Measurements from ENCODE around the gene QRFP.

QRFP gene

GRCh38 chr9:130890870-130891687 is 5.5 kb downstream of the QRFP start:
- no peak for DNase-seq (ENCODE audit: low read depth)

DNA sequence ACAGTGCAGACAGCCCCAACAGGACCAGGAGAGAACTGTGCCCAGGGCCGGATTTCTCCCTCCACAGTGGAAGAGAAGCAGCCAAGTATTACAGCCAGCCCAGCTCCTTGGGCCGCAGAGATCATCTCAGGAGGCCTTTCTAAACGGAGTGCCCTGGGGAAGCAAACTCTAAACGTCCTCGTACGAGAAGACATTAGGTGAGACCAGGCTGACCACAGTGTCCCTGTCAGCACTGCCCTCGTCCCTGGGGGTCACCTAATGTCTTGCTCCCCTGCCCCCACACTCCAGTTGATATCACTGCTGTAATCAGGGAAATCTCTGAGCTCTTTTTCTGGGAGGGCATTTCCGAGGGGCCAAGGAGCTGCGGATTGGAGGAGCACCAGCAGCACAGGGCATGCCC is 6.5 kb downstream of the QRFP start:
- DNase-seq (ENCODE audit: low read depth): no peak

DNA sequence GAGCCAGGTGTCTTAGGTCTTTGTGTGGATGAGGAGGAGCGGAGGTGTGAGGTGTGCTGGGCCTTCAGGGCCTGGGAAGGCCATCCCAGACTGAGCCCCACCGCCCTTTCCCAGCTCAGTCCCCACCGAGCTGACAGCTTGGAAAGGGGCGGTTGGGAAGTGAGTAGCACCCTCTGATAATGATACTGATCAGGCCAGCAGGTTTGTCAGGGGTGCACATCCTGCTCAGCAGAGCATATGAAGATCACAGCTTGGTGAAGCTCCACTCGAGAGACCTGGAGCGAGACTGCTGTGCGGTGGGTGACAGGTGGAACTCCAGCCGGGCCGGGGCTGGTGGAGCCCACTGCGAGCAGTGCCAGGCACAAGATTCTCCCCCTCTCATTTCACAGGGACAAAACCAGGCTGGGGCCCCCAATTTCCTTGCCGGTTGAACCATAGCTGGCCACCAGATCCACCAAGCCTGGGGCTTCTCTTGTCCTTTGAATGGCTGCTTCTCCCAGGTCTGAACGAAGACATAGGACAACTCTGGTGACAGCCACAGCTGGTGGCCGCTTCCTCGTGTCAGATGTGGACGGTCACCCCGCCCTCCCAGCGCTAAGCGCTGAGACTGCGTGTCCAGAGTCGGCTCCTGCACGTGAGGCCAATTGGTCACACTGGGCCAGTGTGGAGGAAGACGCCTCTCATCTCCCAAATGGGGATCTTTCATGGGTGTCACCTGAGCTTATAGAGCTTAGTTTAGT is 8.3 kb downstream of the QRFP start:
- no peak for DNase-seq (ENCODE audit: low read depth)

GRCh38 chr9:130887494-130888144 is 9.0 kb downstream of the QRFP start:
- no peak for DNase-seq (ENCODE audit: low read depth)

- DNase-seq (ENCODE audit: low read depth): no peak
These were observed 9.6 kb downstream of the QRFP start for GRCh38 chr9:130886981-130887380.

DNA sequence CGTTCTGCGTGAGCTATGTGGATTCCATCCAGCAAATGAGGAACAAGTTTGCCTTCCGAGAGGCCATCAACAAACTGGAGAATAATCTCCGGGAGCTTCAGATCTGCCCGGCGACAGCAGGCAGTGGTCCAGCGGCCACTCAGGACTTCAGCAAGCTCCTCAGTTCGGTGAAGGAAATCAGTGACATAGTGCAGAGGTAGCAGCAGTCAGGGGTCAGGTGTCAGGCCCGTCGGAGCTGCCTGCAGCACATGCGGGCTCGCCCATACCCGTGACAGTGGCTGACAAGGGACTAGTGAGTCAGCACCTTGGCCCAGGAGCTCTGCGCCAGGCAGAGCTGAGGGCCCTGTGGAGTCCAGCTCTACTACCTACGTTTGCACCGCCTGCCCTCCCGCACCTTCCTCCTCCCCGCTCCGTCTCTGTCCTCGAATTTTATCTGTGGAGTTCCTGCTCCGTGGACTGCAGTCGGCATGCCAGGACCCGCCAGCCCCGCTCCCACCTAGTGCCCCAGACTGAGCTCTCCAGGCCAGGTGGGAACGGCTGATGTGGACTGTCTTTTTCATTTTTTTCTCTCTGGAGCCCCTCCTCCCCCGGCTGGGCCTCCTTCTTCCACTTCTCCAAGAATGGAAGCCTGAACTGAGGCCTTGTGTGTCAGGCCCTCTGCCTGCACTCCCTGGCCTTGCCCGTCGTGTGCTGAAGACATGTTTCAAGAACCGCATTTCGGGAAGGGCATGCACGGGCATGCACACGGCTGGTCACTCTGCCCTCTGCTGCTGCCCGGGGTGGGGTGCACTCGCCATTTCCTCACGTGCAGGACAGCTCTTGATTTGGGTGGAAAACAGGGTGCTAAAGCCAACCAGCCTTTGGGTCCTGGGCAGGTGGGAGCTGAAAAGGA is 10.9 kb downstream of the QRFP start:
- no peak for DNase-seq (ENCODE audit: low read depth)

- no peak for DNase-seq (ENCODE audit: low read depth)
These were observed 11.8 kb downstream of the QRFP start for GRCh38 chr9:130884542-130885483.

DNA sequence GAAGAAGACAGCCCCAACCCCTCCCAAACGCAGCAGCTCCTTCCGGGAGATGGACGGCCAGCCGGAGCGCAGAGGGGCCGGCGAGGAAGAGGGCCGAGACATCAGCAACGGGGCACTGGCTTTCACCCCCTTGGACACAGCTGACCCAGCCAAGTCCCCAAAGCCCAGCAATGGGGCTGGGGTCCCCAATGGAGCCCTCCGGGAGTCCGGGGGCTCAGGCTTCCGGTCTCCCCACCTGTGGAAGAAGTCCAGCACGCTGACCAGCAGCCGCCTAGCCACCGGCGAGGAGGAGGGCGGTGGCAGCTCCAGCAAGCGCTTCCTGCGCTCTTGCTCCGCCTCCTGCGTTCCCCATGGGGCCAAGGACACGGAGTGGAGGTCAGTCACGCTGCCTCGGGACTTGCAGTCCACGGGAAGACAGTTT is 12.5 kb downstream of the QRFP start:
- DNase-seq (ENCODE audit: low read depth): no peak

GRCh38 chr9:130883479-130883878 is 13.1 kb downstream of the QRFP start:
- DNase-seq (ENCODE audit: low read depth): no peak

DNA sequence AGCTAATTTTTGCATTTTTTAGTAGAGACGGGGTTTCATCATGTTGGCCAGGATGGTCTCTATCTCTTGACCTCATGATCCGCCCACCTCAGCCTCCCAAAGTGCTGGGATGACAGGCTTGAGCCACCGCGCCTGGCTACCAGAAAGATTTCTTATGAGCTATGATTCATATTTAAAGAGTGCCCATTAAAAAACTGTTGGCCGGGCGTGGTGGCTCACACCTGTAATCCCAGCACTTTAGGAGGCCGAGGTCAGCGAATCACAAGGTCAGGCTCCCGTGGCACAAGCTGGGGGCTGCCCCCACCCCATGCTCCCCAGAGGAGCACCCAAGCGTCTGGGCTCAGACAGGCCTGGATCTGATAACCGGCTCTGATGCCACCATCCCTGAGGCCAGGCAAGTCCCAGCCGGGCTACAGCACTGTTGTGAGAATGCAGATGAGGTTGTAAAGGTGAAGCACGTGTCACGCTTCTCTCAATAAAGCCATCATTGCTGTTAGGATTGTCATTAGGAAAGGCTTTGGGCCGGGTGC is 13.9 kb downstream of the QRFP start:
- DNase-seq (ENCODE audit: low read depth): no peak

- no peak for DNase-seq (ENCODE audit: low read depth)
These were observed 15.1 kb downstream of the QRFP start for GRCh38 chr9:130881516-130881915.

DNA sequence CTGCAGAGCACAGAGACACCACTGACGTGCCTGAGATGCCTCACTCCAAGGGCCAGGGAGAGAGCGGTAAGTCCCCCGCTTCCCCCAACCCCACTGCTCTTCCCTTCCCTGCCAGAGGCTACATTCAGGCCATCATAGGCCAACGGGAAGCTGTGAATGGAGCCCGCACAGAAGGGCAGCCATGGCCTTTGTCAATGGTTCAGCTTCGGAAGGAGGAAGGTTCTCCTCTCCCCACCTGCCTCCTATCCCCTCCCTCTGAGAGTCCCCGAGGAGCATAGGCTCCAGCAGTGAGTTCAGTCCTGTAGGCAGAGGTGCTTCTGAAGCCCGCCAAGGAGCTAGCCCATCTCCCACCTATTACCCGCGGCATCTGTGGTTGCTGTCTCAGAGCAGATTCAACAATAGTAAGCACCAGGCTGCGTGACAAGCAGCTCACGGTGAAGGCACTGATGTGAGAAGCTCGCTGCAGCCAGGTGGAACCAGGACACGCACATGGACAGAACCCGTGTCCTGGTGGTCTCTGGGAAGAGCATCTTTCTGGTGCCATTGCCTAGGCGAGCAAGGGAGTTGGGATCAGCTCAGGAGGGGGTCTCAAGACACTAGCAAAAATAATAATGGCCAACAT is 15.9 kb downstream of the QRFP start:
- DNase-seq (ENCODE audit: low read depth): no peak

GRCh38 chr9:130879863-130880411 is 16.7 kb downstream of the QRFP start:
- DNase-seq (ENCODE audit: low read depth): no peak

- no peak for DNase-seq (ENCODE audit: low read depth)
These were observed 18.3 kb downstream of the QRFP start for GRCh38 chr9:130878295-130878694.

GRCh38 chr9:130877300-130877699 is 19.3 kb downstream of the QRFP start:
- DNase-seq (ENCODE audit: low read depth): no peak

- no peak for DNase-seq (ENCODE audit: low read depth)
These were observed 21.8 kb downstream of the QRFP start for GRCh38 chr9:130874783-130875182.

DNA sequence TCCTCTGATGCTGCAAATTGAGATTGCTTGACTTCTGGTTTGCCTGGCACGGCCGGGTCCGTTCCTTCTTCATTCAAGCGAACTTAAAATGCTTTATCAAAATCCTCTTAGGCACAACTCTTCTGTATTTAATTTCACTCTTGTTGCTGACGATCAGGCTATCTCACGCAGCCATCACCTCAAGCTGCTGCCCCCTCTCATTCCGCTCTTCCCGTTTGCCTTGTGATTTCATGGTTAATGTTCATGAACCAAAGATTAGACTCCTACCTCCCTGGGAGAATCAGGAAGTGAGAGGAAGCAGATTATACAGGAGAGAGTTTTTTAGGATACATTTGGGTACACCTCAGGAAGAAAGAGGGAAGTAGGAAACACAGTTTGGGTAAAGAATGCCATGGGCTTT is 22.6 kb downstream of the QRFP start:
- DNase-seq (ENCODE audit: low read depth): no peak

DNA sequence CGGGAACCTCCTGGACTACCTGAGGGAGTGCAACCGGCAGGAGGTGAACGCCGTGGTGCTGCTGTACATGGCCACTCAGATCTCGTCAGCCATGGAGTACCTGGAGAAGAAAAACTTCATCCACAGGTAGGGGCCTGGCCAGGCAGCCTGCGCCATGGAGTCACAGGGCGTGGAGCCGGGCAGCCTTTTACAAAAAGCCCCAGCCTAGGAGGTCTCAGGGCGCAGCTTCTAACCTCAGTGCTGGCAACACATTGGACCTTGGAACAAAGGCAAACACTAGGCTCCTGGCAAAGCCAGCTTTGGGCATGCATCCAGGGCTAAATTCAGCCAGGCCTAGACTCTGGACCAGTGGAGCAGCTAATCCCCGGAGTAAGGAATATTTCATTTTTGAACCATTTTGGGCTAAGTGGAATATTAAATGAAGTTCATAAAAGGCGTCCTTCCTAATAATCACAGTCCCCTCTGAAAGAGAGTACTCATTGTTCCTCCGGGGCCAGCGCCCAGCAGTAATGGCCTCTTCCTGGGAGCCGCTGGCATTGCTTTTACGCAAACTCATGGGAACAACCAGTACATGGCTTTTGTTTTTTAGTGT is 23.6 kb downstream of the QRFP start:
- no peak for DNase-seq (ENCODE audit: low read depth)

- DNase-seq (ENCODE audit: low read depth): no peak
These were observed 24.1 kb downstream of the QRFP start for GRCh38 chr9:130872508-130872907.
